Measurements from ENCODE around the gene STX5.
A peak's percentile ranks its signal among the peaks of the same experiment; 100 is the strongest.
"Not testable (repeated sequence)": the region's sequence is repeated elsewhere in the genome, so short reads cannot be mapped to it uniquely, and the experiment has no call there.

Gene STX5

GRCh38 chr11:62875698-62876478, 44.0 kb upstream of the STX5 start:
- H3K4me3 ChIP-seq (ENCODE audit: low read depth, low read length), result no peak overlapping the region
- DNase-seq (ENCODE audit: low read depth), result no peak
- no peak for TF ChIP-seq CTCF (IDR thresholded peaks at IDR 0.05; ENCODE audit: control insufficient read depth, extremely low read depth, insufficient read depth)

GRCh38 chr11:62874851-62875250, 43.0 kb upstream of the STX5 start:
- H3K4me3 ChIP-seq (ENCODE audit: low read depth, low read length), result no peak overlapping the region
- no peak for DNase-seq (ENCODE audit: low read depth)
- TF ChIP-seq CTCF (IDR thresholded peaks at IDR 0.05; ENCODE audit: control insufficient read depth, extremely low read depth, insufficient read depth), result no peak

- DNase-seq (ENCODE audit: low read depth), result no peak
- no peak for TF ChIP-seq CTCF (IDR thresholded peaks at IDR 0.05; ENCODE audit: control insufficient read depth, extremely low read depth, insufficient read depth)
- H3K4me3 ChIP-seq (ENCODE audit: low read depth, low read length), result no peak overlapping the region
These were observed 33.8 kb upstream of the STX5 start for GRCh38 chr11:62865635-62866034.

- H3K4me3 ChIP-seq (ENCODE audit: low read depth, low read length), result no peak overlapping the region
- no peak for TF ChIP-seq CTCF (IDR thresholded peaks at IDR 0.05; ENCODE audit: control insufficient read depth, extremely low read depth, insufficient read depth)
- no peak for DNase-seq (ENCODE audit: low read depth)
These were observed 32.0 kb upstream of the STX5 start for GRCh38 chr11:62863687-62864335.

- H3K4me3 ChIP-seq (ENCODE audit: low read depth, low read length); DNase-seq (ENCODE audit: low read depth): not testable (repeated sequence)
These were observed 29.8 kb upstream of the STX5 start for GRCh38 chr11:62861564-62862192.

- no peak for DNase-seq (ENCODE audit: low read depth)
- no peak overlapping the region for H3K4me3 ChIP-seq (ENCODE audit: low read depth, low read length)
- no peak for TF ChIP-seq CTCF (IDR thresholded peaks at IDR 0.05; ENCODE audit: control insufficient read depth, extremely low read depth, insufficient read depth)
These were observed 29.1 kb upstream of the STX5 start for GRCh38 chr11:62860835-62861563.

GRCh38 chr11:62859281-62859703, 27.4 kb upstream of the STX5 start:
- H3K4me3 ChIP-seq (ENCODE audit: low read depth, low read length), result peak overlapping the region; percentile 23
- not testable (repeated sequence) for DNase-seq (ENCODE audit: low read depth)
